ENCODE measurements around the gene RPTOR.
A peak's percentile ranks its signal among the peaks of the same experiment; 100 is the strongest.
"Not testable (repeated sequence)": the region's sequence is repeated elsewhere in the genome, so short reads cannot be mapped to it uniquely, and the experiment has no call there.

RPTOR gene

DNA sequence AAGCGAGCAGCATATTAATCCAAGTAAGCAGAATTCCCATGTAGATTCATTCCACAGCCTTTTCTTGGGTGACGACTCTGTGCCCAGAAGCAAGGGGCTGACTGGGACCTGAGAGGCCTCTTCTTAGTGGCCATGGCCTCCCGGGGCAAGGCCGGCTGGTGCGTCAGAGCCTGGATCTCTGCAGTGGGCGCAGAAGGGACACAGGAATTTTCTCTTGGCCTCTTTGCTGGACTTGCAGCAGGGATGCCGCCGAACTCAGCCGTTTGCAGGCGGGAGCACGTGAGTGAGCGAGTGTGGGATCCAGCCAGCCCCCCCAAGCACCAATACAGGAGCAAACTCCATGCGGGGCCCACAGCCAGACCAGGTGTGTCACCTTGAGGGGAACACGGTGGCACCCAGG is 151.8 kb downstream of the RPTOR start:
- no peak for DNase-seq

DNA sequence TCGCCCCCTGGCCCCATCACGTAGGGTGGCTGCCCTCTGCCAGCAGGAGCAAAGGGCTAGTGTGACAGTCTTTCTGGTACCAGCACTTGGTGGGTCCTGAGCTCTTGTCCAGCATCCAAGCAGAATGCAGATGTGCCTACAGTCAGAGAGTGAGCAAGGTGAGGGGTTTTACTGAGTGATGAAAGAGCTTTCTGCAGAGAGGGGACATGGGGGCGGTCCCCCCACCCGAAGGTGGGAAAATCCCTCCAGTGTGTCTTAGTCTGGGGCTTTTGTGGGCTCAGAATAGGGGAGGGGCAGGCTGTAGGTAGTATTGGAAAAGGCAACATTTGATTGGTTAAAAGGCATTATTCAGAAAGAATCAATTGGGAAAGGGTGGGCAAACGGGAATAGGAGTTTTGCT is 152.3 kb downstream of the RPTOR start:
- no peak for DNase-seq

DNA sequence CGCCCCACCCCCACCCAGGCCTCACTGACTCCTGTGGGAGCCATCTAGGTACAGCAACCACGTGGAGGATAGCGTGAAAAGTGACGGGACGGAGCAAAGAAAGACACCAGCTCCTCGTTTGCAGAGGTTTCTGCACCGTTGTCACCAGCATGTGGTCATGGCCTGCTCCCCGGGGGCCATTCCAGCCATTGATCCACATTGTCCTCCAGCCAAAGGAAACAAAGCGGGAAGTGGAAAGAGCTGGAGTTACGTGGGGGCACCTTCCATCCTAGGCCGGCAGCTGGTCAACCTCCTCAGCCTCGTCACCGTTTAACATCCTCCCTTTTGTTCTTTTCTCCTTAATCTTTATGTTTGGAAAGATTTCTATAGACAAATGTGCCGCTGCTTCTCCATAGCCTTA is 153.7 kb downstream of the RPTOR start:
- DNase-seq: no peak

DNA sequence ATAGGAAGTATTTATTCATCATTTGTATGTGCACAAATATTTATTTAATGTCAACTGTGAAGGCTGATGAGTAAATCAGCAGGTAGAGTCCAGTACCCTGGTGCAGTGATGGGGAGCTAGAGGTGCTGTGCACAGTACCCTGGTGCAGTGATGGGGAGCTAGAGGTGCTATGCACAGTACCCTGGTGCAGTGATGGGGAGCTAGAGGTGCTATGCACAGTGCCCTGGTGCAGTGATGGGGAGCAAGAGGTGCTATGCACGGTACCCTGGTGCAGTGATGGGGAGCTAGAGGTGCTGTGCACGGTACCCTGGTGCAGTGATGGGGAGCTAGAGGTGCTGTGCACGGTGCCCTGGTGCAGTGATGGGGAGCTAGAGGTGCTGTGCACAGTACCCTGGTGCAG is 154.6 kb downstream of the RPTOR start:
- DNase-seq: not testable (repeated sequence)

DNA sequence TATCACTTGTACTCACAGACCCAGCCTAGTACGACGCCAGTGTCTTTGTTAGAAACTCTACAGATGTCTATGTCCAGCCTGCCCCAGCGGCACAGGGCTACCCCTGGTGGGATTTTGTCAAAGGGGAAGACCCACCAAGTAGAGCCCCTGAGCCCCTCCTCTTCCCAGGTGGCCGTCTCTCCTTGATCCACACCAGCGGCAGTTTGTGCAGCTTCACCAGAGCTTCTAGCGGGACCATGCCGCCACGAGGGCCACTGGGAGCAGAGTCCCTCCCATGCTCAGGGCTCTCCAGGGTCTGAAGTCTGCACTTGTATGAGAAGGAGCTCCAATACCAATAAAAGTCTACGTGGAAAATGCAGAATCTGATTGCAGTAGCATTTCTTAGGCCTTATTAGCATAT is 157.1 kb downstream of the RPTOR start:
- DNase-seq: no peak

DNA sequence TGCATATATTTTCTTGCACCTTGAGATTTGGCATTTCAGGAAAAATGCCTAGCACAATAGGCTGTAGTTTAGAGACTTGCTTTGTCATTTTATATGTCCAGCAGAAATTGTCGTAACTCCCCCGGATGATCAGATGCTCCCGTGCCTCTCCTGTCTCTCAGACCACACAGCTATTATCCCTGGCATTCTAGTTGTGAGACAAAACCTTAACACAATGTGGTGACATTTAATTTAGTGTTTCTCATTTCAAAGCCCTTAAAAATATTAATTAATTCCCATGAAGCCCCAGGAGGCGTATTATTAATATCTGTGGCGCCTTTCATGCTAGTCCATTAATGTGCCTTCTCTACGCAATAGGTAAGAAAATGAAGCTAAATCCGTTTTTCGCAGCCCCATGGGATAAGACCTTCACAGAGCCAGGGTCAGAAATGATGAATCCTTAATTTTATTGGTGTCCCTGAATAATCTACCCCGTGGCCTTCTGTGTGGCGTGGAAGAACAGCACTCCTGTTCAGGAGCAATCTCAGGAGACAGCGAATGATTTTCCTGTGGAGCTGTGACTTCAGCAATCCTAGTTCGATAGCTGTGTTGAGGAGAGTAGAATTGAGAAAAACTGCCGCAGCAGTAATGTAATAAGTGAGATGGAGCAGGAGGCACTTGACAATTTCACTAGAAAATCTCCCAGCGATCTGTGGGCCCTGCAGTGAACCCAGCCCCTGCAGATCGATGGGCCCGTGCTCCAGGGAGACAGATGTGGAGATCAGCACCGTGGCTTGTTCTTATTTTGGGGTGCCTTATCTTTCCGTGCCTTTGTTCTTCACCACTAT is 157.9 kb downstream of the RPTOR start:
- no peak for DNase-seq

DNA sequence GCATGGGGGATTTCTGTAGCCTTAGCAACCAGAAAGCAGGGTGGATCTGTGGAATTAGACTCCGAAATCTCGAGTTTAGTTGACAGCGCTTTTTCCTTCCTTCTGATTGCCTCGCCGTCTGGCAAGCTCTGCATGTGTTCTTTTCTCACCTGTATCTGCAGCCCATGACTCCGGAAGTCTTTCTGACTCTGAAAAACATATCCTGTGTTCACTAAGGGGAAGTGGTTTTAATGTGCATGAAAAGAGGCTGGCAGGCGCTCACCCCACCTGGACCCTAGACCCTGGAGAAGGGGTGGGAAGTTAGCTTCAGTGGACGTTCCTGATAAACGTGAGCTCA is 158.5 kb downstream of the RPTOR start:
- peak in 2 of 5 experiments; percentile 15 to 80 for DNase-seq

DNA sequence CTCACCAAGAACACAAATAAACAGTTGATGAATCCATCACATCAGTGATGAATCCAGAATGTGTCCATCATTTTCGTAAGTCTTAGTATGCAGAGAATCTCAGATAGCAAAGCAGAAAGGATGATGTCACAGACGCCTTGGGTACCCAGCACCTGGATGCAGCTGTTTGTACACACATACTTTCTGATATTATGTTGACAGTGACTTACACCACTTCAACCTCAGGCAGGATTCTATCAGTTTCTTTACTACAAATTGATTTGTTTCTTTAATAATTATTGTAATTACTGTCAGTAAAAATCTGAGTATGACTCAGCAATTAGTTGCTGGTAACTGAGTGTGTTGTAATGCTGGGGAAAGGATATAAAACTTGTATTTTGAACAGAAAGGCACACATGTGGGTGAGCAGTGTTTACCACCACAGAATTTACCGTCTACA is 159.8 kb downstream of the RPTOR start:
- peak in 1 of 5 experiments; percentile 21 for DNase-seq

DNA sequence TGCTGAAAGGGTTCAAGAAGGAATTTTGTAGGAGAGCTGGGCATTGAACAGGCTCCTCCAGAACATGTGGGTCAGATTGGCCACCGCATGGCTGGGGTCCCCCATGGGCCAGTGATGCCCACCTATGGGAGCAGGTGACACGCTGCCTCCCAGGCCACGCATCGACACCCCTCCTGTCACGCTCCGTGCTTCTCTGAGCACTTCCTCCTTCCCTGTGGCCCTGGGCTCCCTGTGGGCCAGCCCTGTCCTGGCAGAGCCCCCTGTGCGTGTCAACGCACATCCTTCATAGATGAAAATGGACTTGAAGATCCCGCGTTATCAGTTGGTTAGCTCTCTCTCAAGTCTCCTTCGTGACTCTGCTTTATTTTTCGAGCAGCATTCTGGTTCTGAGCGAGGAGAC is 160.3 kb downstream of the RPTOR start:
- DNase-seq: no peak

DNA sequence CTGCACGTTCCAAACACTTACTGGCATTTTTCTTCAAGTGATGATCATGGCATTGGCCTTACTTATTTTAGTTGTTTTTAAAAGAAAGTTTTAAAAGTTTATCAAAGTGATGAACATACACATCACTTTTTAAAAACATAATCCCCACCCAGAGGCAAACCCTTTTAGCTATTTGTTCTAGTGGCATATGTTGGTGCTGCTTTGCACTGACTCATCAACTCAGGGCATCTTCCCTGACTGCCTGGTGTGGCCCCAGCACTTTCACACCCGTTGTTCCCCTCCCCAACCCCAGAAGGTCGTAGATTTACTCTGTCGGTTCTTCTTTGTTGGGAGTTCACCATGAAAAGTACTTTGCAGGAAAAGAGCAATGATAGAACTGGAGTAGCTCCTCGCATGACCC is 161.3 kb downstream of the RPTOR start:
- no peak for DNase-seq

DNA sequence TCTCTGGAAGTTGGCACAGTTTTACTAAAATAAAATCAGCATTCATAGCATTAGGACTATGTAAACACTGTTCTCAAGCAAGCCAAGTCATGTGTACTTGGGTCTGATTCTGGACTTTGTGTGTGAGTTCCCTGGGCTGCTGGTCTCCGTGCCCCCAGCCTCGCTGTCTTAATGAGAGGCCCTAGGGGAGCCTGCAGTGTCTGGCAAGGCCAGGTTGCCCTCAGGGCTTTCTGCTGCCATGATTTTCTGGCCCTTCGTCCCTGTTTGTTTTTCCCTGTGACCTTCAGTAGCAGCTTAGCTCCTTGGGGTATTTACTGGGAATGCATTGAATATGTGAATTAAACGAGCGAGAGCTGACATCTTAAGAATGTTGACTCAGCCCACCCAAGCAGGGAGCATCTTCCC is 161.8 kb downstream of the RPTOR start:
- no peak for DNase-seq

DNA sequence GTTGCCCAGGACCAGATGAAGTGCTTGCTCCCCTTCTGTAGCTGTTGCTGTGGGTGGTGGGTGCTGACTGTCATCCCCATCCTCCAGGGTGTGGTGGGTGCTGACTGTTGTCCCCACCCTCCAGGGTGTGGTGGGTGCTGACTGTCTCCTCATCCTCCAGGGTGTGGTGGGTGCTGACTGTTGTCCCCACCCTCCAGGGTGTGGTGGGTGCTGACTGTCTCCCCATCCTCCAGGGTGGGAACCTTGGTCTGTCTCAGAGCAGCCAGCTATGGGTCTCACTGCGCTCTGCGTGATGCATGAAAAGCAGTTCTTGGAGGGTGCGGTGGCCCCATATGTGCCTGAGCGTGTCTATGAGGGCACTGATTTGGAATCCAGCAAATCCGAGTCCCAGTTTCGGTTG is 163.8 kb downstream of the RPTOR start:
- DNase-seq: peak in 1 of 5 experiments; percentile 32

DNA sequence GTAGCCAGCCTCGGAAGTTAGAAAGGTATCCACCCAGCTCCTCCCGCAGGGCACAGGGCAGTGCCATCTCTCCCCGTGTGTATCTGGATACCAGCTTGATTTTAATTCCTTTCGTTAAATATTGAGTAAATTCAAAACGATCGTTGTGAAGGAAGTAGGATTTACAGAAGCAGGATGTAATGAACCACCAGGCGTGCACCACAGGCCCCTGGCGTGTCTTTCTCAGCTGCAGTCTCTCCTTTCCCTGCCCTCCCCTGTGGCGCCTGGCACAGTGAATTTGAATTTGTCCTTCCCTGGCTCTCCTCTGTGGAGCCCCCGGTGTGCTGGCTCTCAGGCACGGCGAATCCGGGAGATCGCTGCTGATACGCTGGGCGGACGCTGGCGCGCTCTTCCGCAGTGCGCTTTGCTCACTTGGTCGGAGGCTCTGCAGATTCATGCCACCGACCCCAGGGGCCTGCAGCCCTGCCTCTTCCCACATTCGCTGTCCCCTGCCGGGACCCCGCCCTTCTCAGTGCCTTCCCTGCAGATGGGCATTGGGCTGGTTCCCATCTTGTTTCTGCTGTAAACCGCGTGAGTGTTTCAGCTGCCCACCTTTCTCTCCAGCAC is 164.6 kb downstream of the RPTOR start:
- DNase-seq: no peak

DNA sequence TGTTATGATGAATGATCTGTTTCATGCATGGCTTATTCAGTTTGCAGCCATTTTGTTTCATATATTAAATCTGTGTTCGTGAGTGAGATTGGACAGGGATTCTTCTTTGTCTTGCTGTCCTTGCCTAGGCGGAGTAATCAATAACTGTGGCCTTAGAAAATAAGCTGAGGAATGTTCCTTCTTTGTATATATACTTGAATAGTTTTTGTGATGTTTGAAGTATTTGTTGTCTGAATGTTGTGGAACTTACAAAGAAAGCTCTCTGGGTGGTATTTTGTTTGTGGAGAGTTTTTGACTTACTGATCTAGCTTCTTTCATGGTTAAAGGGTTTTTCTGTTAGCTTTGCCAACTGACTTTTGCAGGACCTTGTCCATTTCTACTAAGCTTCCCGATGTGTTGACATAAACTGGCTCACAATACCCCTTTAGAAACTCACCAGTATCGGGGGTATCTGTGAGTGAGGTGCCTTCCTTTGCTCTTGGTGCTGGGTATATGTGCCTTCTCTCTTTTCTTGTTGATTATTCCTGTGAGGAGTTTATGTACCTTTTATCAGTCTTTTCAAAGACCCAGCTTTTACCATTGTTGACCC is 166.2 kb downstream of the RPTOR start:
- no peak for DNase-seq

DNA sequence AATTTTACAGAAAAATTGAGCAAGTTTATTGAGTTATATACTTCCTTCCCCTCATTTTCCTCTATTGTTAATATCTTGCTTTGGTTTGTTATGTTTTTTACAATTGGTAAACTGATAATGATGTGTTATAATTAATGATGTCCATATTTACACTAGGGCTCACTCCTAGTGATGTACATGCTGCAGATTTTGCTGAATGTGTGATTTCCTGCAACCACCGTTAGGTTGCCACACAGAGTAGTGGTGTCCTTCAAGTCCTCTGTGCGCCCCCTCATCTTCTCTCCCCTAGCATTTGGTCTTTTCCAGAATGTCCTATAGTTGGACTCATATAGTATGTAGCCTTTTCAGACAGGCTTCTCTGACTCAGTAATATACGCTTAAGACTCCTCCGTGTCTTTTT is 167.5 kb downstream of the RPTOR start:
- DNase-seq: no peak

DNA sequence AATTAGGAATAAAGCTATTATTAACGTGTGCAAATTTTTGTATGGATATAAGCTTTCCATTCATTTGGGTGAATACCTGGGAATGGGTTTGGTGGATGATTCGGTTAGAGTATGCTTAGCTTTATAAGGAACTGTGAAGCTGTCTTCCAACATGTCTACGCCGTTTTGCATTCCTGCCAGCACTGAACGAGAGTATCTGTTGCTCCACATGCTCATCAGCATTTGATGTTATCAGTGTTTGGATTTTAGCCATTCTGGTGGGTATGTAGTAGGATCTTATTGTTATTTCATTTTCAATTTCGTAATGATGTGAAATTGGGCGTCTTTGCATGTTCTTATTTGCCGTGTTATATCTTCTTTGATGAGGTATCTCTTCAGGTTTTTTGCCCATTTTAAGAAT is 168.0 kb downstream of the RPTOR start:
- no peak for DNase-seq

DNA sequence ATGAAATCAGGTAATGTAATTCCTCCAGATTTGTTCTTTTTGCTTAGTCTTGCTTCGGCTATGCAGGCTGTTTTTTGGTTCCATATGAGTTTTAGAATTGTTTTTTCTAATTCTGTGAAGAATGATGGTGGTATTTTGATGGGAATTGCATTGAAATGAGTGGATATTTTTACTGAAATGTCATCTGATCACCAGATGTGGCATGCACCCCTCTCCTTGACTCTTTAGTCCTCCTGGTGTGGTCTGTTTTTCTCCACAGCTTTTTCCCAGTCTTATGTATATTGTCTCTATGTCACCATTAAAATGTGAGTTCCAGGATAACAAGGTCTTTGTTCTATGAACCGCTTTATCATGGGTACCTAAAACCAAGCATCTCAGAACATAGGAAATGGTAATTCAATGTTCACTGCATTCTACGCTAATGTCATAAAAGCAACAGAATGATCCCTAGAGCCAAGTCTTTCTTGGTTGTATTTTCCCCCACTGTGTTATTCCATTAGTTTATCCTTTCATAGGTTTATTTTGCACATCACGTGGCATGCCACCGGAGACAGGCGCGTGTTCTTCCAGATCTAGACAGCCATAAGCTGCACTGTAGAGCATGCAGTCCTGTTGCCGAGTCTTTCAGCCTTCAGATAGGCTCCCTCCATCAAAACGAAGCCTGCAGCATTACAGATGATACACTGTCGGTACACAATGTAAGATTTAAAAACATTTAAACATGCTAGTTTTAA is 172.5 kb downstream of the RPTOR start:
- DNase-seq: no peak

DNA sequence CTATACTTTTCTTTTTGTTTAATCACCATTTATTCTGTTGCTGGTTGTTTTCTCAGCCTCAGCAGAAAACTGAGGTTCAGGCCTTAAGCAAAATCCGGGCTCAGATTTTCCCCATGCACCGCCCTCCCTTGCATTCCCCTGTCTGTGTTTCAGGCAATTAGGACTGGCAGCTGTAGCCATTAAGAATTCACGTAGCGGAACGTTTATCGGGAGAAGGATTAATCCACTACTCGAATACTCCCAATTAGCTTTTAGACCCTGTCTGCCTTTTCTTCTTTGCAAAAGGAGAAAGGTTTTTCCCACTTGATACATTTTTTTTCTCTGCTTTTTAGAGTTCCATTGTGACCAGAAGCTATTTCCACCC is 173.1 kb downstream of the RPTOR start:
- DNase-seq: no peak

DNA sequence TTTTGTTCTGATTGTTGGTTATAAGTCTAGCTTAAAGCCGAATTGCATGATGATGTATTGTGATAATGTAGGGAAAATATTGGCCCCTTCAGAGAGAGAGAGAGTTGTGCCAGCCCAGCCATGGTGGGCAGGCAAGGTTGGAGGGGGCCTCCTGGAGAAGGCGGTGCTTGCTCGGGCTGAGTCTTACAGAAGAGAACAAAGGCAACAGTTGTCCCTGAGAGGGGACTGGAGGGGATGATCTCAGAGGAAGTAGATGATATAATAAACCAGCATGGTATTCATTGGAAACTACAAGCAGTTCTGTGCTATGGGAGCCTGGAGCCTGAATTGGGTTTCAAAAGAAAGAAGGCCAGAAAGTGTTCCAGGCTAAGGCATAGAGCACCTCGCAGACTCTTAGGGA is 173.8 kb downstream of the RPTOR start:
- no peak for DNase-seq

DNA sequence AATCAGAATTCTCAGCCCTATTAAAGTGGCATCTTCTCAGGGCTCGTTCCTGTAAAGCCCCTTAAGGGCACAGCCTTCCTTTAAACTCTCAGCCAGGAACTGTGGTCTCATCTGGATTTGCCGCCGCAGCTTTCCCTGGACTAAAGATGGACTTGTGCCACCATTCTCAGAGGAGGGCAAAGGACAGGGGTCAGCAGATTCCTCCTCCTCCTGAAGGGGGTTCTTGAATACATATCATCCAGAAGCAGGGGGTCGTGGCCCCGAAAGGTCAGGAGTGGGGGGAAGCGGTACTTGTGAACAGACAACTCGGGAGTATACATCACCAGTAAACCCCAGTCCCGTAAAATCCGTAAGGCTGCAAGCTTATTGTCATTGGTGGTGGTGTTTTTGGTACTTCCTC is 174.8 kb downstream of the RPTOR start:
- no peak for DNase-seq

DNA sequence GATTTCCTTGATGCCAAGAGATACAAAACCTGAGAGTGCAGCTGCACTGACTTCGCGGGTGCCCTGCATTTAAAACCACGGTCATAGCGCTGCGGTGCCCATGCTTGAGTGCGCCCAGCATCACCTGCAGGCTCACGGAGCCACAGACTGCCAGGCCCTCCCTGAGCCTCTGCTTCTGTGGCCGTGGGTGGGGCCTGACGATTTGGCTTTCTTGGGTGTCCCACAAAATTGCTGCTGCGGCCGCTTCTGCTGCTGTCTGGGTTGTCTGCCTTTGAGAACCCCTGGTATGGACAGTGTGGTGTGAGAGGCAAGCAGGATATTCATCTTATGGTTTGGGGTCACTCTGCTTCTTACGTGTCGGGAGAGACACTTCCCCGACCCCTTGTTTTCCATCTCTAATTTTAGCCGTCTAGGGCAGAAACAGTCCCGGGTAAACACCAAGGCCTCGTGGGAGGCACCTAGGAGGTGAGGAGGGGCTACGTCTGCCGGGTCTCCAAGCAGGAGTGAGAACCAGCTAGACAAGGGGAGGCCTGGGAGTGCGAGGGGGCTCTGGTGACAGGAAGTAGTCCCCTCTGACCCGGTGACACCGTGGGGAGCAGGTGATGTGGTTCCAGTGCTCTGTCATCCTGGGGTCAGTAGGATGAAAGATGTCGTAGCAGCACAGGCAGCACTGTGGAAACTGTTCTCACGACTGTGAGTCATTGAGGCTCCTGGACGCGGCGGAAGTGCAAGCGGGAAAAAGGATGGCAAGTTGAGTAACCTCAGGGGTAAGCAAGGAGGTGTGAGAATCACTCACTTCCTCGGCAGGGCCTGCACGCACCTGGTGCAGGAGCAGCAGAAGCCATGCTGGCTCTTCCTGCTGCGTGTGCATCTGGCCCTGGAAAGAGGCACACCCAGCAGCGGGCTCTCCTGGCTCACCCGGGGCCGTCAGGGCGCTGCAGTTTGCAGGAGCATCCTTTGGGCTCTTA is 176.3 kb downstream of the RPTOR start:
- peak in 3 of 5 experiments; percentile 23 to 81 (median 74) for DNase-seq

DNA sequence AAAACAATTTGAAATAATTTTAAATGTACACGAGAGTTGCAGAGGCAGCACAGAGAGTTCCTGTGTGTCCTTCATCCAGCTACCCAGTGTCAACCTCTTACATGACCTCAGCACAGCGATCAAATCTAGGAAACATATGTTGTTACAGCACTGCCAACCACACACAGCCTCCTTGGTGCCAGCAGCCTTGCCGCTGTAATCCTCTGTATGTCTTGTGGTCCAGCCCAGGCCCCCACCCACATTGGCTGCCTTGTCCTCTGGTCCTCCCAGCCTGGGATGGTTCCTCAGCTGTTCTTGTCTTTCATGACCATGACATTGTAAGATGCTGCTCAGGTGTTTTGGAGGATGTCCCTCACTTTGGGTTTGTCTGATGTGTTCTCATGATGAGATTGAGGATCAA is 178.0 kb downstream of the RPTOR start:
- DNase-seq: no peak
